Dermis microvascular lymphatic vessel endothelial cell (primary cell): Measurements from ENCODE around the gene HSPB7. TPM values are rescaled to one million over a fixed set of nuclear protein-coding genes. Genes with fewer than 3 reads are reported as not detected.
A peak's percentile ranks its signal among the peaks of the same experiment; 100 is the strongest.
"Not testable (repeated sequence)": the region's sequence is repeated elsewhere in the genome, so short reads cannot be mapped to it uniquely, and the experiment has no call there.

Source experiments
- DNase-seq, 2 donors: peaks; one replicate each; pipeline versions ENCODE4 v3.0.0 to v3.0.0-alpha.2; 2010; ENCODE audit warnings: low read depth in 2 of 2
- total RNA-seq: library from RNA; depleted of rRNA; stranded (reverse); fragments of >200 nt; gene quantifications from 2 replicates; pipeline ENCODE4 v1.2.1, GENCODE V29; 2014

HSPB7 gene
- total RNA-seq, 1 donor from 2014 or later, result not detected

GRCh38 chr1:16051039-16051438 lies 33.2 kb upstream of the HSPB7 start:
- no peak for DNase-seq

GRCh38 chr1:16050328-16050727 lies 32.5 kb upstream of the HSPB7 start:
- DNase-seq, result no peak

GRCh38 chr1:16048573-16049189 lies 30.8 kb upstream of the HSPB7 start:
- peak in 1 of 2 donors; percentile 39 for DNase-seq

- DNase-seq, result no peak
Observed at GRCh38 chr1:16047791-16048475, 30.1 kb upstream of the HSPB7 start.

- DNase-seq, result no peak
Observed at GRCh38 chr1:16046842-16047241, 29.0 kb upstream of the HSPB7 start.

GRCh38 chr1:16043950-16044349 lies 26.1 kb upstream of the HSPB7 start:
- no peak for DNase-seq

- DNase-seq, result no peak
Observed at GRCh38 chr1:16043521-16043920, 25.7 kb upstream of the HSPB7 start, which contains the start of gene CLCNKB. Gene CLCNKB (plus strand): TSS chr1:16043782. CDS start chr1:16044493, 711 bp downstream.

GRCh38 chr1:16042654-16043053 lies 24.8 kb upstream of the HSPB7 start:
- not testable (repeated sequence) for DNase-seq

- DNase-seq, result no peak
Observed at GRCh38 chr1:16042096-16042495, 24.3 kb upstream of the HSPB7 start.

GRCh38 chr1:16041200-16041599 lies 23.4 kb upstream of the HSPB7 start:
- DNase-seq, result no peak

- not testable (repeated sequence) for DNase-seq
Observed at GRCh38 chr1:16039871-16040270, 22.0 kb upstream of the HSPB7 start.

- DNase-seq, result no peak
Observed at GRCh38 chr1:16038620-16038912, 20.7 kb upstream of the HSPB7 start.

GRCh38 chr1:16036461-16036860 lies 18.6 kb upstream of the HSPB7 start:
- not testable (repeated sequence) for DNase-seq

GRCh38 chr1:16033103-16033632 lies 15.3 kb upstream of the HSPB7 start:
- not testable (repeated sequence) for DNase-seq

GRCh38 chr1:16032388-16033102 lies 14.7 kb upstream of the HSPB7 start:
- DNase-seq, result peak; percentile 52 to 85

GRCh38 chr1:16031551-16031950 lies 13.7 kb upstream of the HSPB7 start:
- DNase-seq, result no peak

- no peak for DNase-seq
Observed at GRCh38 chr1:16029288-16029687, 11.4 kb upstream of the HSPB7 start.

GRCh38 chr1:16029003-16029268 lies 11.1 kb upstream of the HSPB7 start:
- DNase-seq, result not testable (repeated sequence)

- DNase-seq, result no peak
Observed at GRCh38 chr1:16028237-16029002, 10.6 kb upstream of the HSPB7 start.

- peak in 1 of 2 donors; percentile 12 for DNase-seq
Observed at GRCh38 chr1:16026723-16027484, 9.1 kb upstream of the HSPB7 start.

- DNase-seq, result not testable (repeated sequence)
Observed at GRCh38 chr1:16026302-16026701, 8.5 kb upstream of the HSPB7 start.
